ENCODE data around the gene ATP9B.

The ATP9B gene

GRCh38 chr18:79300413-79300812, 231.2 kb downstream of the ATP9B start:
- Histone ChIP-seq H3K27ac (ENCODE audit: low read length) (no peak overlapping the region), H3K27me3 (ENCODE audit: control insufficient read depth, insufficient read depth, low read length) (no peaks in the 10 kb centered on the region), H3K4me1 (ENCODE audit: control insufficient read depth, insufficient read depth, low read length) (0 out of 2 replicates have a peak, but pooled peaks cover 1% of the 10 kb centered on the region), H3K36me3 (ENCODE audit: control insufficient read depth, insufficient read depth, low read length) (no peaks in the 10 kb centered on the region), H3K4me3 (ENCODE audit: low read length) (no peak overlapping the region), H3K9me3 (ENCODE audit: control insufficient read depth, insufficient read depth, low read length) (no peaks in the 10 kb centered on the region)
- no peak for DNase-seq (ENCODE audit: low read depth, low spot score)
- no CpG with 5 or more reads among the region's 9 CpGs for WGBS (ENCODE audit: insufficient coverage, insufficient read length)

DNA sequence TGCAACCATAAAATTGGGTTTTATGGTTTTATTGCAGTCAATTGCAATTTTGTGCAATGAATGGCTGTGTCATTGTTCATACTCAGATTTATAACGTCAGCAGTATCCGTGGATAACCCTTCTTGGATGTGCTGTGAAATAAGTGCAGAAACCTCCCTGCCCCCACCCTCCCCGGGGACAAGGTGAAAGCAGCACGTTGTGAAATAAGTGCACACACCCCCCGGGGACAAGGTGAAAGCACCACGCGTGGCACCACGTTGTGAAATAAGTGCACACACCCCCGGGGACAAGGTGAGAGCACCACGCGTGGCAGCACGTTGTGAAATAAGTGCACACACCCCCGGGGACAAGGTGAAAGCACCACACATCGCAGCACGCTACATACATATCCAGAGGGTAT, 232.9 kb downstream of the ATP9B start:
- H3K4me3 ChIP-seq (ENCODE audit: low read length) = no peak overlapping the region
- no CpG with 5 or more reads among the region's 15 CpGs for WGBS (ENCODE audit: insufficient coverage, insufficient read length)
- H3K36me3 ChIP-seq (ENCODE audit: control insufficient read depth, insufficient read depth, low read length) = no peaks in the 10 kb centered on the region
- DNase-seq (ENCODE audit: low read depth, low spot score) = no peak
- H3K27ac ChIP-seq (ENCODE audit: low read length) = no peak overlapping the region
- H3K9me3 ChIP-seq (ENCODE audit: control insufficient read depth, insufficient read depth, low read length) = no peaks in the 10 kb centered on the region
- H3K4me1 ChIP-seq (ENCODE audit: control insufficient read depth, insufficient read depth, low read length) = 0 out of 2 replicates have a peak, but pooled peaks cover 1% of the 10 kb centered on the region
- no peaks in the 10 kb centered on the region for H3K27me3 ChIP-seq (ENCODE audit: control insufficient read depth, insufficient read depth, low read length)

DNA sequence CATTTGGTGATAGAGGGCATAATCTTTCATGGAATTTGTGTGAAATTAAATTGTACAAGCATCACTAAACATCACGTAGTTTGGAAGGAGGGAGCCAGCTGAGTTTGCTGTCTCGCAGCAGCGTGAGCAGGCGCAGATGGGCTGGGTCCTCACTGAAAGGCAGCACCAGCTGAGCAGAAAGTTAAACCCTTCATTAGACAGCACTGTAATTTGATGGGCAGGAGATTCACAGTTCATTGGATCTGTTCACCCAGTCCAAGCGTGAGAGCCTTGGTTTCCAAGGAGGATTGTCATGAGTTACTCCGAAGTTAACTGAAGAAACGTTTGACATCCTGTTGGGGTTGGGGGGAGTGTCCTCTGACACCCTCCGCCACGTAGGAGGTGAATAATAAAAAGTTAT, 236.7 kb downstream of the ATP9B start:
- H3K27ac ChIP-seq (ENCODE audit: low read length) = no peak overlapping the region
- no peaks in the 10 kb centered on the region for H3K9me3 ChIP-seq (ENCODE audit: control insufficient read depth, insufficient read depth, low read length)
- H3K4me3 ChIP-seq (ENCODE audit: low read length) = no peak overlapping the region
- H3K36me3 ChIP-seq (ENCODE audit: control insufficient read depth, insufficient read depth, low read length) = no peaks in the 10 kb centered on the region; the same call in 1 of the 2 replicates
- no peaks in the 10 kb centered on the region for H3K4me1 ChIP-seq (ENCODE audit: control insufficient read depth, insufficient read depth, low read length)
- no peak for DNase-seq (ENCODE audit: low read depth, low spot score)
- WGBS (ENCODE audit: insufficient coverage, insufficient read length) = no CpG with 5 or more reads among the region's 9 CpGs
- H3K27me3 ChIP-seq (ENCODE audit: control insufficient read depth, insufficient read depth, low read length) = no peaks in the 10 kb centered on the region

GRCh38 chr18:79309614-79310358, 240.6 kb downstream of the ATP9B start:
- 100% methylated on average over 2 of the region's 11 CpGs for WGBS (ENCODE audit: insufficient coverage, insufficient read length)
- DNase-seq (ENCODE audit: low read depth, low spot score) = no peak
- no peak overlapping the region for H3K4me3 ChIP-seq (ENCODE audit: low read length)
- no peaks in the 10 kb centered on the region for H3K4me1 ChIP-seq (ENCODE audit: control insufficient read depth, insufficient read depth, low read length)
- no peaks in the 10 kb centered on the region; the same call in 1 of the 2 replicates for H3K36me3 ChIP-seq (ENCODE audit: control insufficient read depth, insufficient read depth, low read length)
- no peaks in the 10 kb centered on the region for H3K27me3 ChIP-seq (ENCODE audit: control insufficient read depth, insufficient read depth, low read length)
- H3K9me3 ChIP-seq (ENCODE audit: control insufficient read depth, insufficient read depth, low read length) = no peaks in the 10 kb centered on the region
- no peak overlapping the region for H3K27ac ChIP-seq (ENCODE audit: low read length)

DNA sequence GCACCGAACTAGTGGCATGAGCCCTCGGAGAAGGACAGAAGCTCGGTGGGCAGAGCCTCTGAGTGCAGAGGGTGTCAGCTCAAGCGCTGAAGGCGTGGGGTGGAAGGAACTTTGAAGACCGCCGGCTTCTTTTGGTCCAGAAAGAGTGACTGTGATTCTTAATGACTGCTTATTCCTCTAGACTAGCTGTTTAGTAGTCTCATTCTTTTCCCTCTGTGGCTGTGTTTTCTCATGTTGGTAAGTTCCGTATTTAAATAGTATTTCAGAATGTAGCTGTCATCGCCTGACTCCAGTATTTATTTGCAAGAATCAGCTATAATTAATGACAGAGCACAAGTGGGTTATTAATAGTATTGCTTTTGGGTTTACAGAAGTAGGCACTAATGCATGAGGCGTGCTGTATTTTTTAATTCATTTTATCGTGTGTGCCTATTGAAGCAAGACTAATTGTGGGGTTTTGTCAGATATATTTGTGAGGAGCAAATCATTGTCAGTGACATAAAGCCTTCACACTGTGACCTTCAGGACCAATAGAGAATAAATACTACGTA, 245.7 kb downstream of the ATP9B start:
- Histone ChIP-seq H3K36me3 (ENCODE audit: control insufficient read depth, insufficient read depth, low read length) (no peaks in the 10 kb centered on the region), H3K4me3 (ENCODE audit: low read length) (no peak overlapping the region), H3K27ac (ENCODE audit: low read length) (no peak overlapping the region), H3K9me3 (ENCODE audit: control insufficient read depth, insufficient read depth, low read length) (no peaks in the 10 kb centered on the region), H3K27me3 (ENCODE audit: control insufficient read depth, insufficient read depth, low read length) (no peaks in the 10 kb centered on the region), H3K4me1 (ENCODE audit: control insufficient read depth, insufficient read depth, low read length) (no peaks in the 10 kb centered on the region)
- WGBS (ENCODE audit: insufficient coverage, insufficient read length) = no CpG with 5 or more reads among the region's 12 CpGs
- DNase-seq (ENCODE audit: low read depth, low spot score) = no peak

- H3K4me3 ChIP-seq (ENCODE audit: low read length) = no peak overlapping the region
- no peak overlapping the region for H3K27ac ChIP-seq (ENCODE audit: low read length)
- no peaks in the 10 kb centered on the region for H3K27me3 ChIP-seq (ENCODE audit: control insufficient read depth, insufficient read depth, low read length)
- H3K9me3 ChIP-seq (ENCODE audit: control insufficient read depth, insufficient read depth, low read length) = no peaks in the 10 kb centered on the region
- WGBS (ENCODE audit: insufficient coverage, insufficient read length) = no CpG with 5 or more reads among the region's 2 CpGs
- no peak for DNase-seq (ENCODE audit: low read depth, low spot score)
- H3K4me1 ChIP-seq (ENCODE audit: control insufficient read depth, insufficient read depth, low read length) = no peaks in the 10 kb centered on the region
- H3K36me3 ChIP-seq (ENCODE audit: control insufficient read depth, insufficient read depth, low read length) = no peaks in the 10 kb centered on the region
Observed at GRCh38 chr18:79315596-79315995, 246.4 kb downstream of the ATP9B start.

- H3K4me1 ChIP-seq (ENCODE audit: control insufficient read depth, insufficient read depth, low read length) = no peaks in the 10 kb centered on the region
- WGBS (ENCODE audit: insufficient coverage, insufficient read length) = no CpG with 5 or more reads among the region's 2 CpGs
Observed at GRCh38 chr18:79317703-79318102, 248.5 kb downstream of the ATP9B start.

DNA sequence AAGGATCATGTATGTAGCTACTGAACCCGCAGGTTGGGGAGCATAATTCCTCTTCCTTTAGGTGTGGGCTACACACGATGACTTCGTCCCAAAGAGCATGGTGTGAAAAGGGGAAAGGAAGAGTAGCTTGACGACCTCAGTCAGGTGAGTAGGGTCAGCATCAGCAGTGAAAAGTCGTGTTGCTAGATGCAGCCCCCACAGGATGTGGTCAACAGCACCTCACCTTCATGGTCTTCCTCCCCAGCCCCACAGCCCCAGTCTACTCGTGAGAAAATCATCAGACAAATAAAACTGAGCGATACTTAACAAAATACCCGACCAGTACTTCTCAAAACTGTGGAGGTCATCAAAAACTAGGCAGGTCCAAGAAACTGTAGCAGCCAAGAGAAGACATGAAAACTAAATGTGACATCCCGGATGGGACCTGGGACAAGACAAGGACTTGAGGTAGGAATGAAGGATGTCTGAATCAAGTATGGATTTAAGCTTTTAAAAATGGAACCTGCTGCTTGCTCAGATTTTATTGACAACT, 249.0 kb downstream of the ATP9B start:
- H3K4me1 ChIP-seq (ENCODE audit: control insufficient read depth, insufficient read depth, low read length) = no peaks in the 10 kb centered on the region
- H3K4me3 ChIP-seq (ENCODE audit: low read length) = no peak overlapping the region
- H3K27me3 ChIP-seq (ENCODE audit: control insufficient read depth, insufficient read depth, low read length) = no peaks in the 10 kb centered on the region
- DNase-seq (ENCODE audit: low read depth, low spot score) = no peak
- WGBS (ENCODE audit: insufficient coverage, insufficient read length) = no CpG with 5 or more reads among the region's 9 CpGs
- H3K9me3 ChIP-seq (ENCODE audit: control insufficient read depth, insufficient read depth, low read length) = no peaks in the 10 kb centered on the region
- no peaks in the 10 kb centered on the region for H3K36me3 ChIP-seq (ENCODE audit: control insufficient read depth, insufficient read depth, low read length)
- H3K27ac ChIP-seq (ENCODE audit: low read length) = no peak overlapping the region

More at GRCh38 chr18:79317703-79318102, 248.5 kb downstream of the ATP9B start:
- Histone ChIP-seq H3K27ac (ENCODE audit: low read length) (no peak overlapping the region), H3K9me3 (ENCODE audit: control insufficient read depth, insufficient read depth, low read length) (no peaks in the 10 kb centered on the region), H3K27me3 (ENCODE audit: control insufficient read depth, insufficient read depth, low read length) (no peaks in the 10 kb centered on the region), H3K36me3 (ENCODE audit: control insufficient read depth, insufficient read depth, low read length) (no peaks in the 10 kb centered on the region), H3K4me3 (ENCODE audit: low read length) (no peak overlapping the region)
- DNase-seq (ENCODE audit: low read depth, low spot score) = no peak

GRCh38 chr18:79320216-79320850, 251.1 kb downstream of the ATP9B start:
- no peaks in the 10 kb centered on the region for H3K4me1 ChIP-seq (ENCODE audit: control insufficient read depth, insufficient read depth, low read length)
- no peak overlapping the region for H3K4me3 ChIP-seq (ENCODE audit: low read length)
- no CpG with 5 or more reads among the region's 15 CpGs for WGBS (ENCODE audit: insufficient coverage, insufficient read length)
- H3K9me3 ChIP-seq (ENCODE audit: control insufficient read depth, insufficient read depth, low read length) = no peaks in the 10 kb centered on the region
- no peak for DNase-seq (ENCODE audit: low read depth, low spot score)
- H3K27ac ChIP-seq (ENCODE audit: low read length) = no peak overlapping the region
- no peaks in the 10 kb centered on the region for H3K36me3 ChIP-seq (ENCODE audit: control insufficient read depth, insufficient read depth, low read length)
- no peaks in the 10 kb centered on the region for H3K27me3 ChIP-seq (ENCODE audit: control insufficient read depth, insufficient read depth, low read length)

- no peaks in the 10 kb centered on the region; the same call in 1 of the 2 replicates for H3K36me3 ChIP-seq (ENCODE audit: control insufficient read depth, insufficient read depth, low read length)
- no peak overlapping the region for H3K4me3 ChIP-seq (ENCODE audit: low read length)
- no peak for DNase-seq (ENCODE audit: low read depth, low spot score)
- no CpG with 5 or more reads among the region's 17 CpGs for WGBS (ENCODE audit: insufficient coverage, insufficient read length)
- no peaks in the 10 kb centered on the region for H3K4me1 ChIP-seq (ENCODE audit: control insufficient read depth, insufficient read depth, low read length)
- H3K9me3 ChIP-seq (ENCODE audit: control insufficient read depth, insufficient read depth, low read length) = no peaks in the 10 kb centered on the region
- H3K27ac ChIP-seq (ENCODE audit: low read length) = no peak overlapping the region
- no peaks in the 10 kb centered on the region for H3K27me3 ChIP-seq (ENCODE audit: control insufficient read depth, insufficient read depth, low read length)
Observed at GRCh38 chr18:79321625-79322405, 252.6 kb downstream of the ATP9B start.

Data from iPS DF 6.9 (cell line).